Choroid plexus epithelial cell (primary cell): ENCODE results near the gene ERC2.

Experiments used
- DNase-seq: peaks from one replicate; pipeline ENCODE4 v3.0.0-alpha.2; 2010; ENCODE audit warnings: low read depth
- H3K4me3 ChIP-seq: 2 replicates; pipeline ENCODE4 v1.5.1; 2011; ENCODE audit warnings: low read depth, mild to moderate bottlenecking, control low read depth, low read length, moderate library complexity
- TF ChIP-seq, protein P1 (sequence below): conservative IDR thresholded peaks from 2 replicates; pipeline ENCODE4 v1.5.1; 2011; ENCODE audit warnings: low read depth, mild to moderate bottlenecking, control low read depth, inconsistent platforms, low read length, moderate library complexity

ERC2 gene

GRCh38 chr3:55989366-55989765 lies 478.9 kb downstream of the ERC2 start:
- TF ChIP-seq, protein P1, sequence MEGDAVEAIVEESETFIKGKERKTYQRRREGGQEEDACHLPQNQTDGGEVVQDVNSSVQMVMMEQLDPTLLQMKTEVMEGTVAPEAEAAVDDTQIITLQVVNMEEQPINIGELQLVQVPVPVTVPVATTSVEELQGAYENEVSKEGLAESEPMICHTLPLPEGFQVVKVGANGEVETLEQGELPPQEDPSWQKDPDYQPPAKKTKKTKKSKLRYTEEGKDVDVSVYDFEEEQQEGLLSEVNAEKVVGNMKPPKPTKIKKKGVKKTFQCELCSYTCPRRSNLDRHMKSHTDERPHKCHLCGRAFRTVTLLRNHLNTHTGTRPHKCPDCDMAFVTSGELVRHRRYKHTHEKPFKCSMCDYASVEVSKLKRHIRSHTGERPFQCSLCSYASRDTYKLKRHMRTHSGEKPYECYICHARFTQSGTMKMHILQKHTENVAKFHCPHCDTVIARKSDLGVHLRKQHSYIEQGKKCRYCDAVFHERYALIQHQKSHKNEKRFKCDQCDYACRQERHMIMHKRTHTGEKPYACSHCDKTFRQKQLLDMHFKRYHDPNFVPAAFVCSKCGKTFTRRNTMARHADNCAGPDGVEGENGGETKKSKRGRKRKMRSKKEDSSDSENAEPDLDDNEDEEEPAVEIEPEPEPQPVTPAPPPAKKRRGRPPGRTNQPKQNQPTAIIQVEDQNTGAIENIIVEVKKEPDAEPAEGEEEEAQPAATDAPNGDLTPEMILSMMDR, result no peak
- DNase-seq, result no peak

DNA sequence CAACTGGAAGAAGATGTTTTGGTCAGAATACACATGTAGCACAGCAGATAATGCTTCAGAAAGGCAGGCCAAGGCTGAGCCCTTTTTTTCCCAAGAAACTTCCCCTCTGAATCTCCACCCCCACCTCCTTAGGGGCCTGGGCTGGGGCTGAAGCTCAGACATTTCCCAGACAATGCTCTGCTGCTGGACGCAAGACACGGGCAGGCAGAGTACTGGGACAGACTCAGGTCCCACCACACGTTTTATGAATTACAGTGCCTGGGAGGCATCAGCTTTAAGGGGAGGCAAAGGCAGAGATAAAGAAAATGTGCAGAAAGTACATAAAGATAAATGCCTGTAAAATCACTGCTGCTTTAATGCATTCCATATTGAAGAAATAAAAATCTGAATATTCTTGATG lies 479.4 kb downstream of the ERC2 start:
- no peak overlapping the region for H3K4me3 ChIP-seq
- TF ChIP-seq, protein P1, result no peak
- no peak for DNase-seq

More at GRCh38 chr3:55989366-55989765, 478.9 kb downstream of the ERC2 start:
- H3K4me3 ChIP-seq, result no peak overlapping the region

DNA sequence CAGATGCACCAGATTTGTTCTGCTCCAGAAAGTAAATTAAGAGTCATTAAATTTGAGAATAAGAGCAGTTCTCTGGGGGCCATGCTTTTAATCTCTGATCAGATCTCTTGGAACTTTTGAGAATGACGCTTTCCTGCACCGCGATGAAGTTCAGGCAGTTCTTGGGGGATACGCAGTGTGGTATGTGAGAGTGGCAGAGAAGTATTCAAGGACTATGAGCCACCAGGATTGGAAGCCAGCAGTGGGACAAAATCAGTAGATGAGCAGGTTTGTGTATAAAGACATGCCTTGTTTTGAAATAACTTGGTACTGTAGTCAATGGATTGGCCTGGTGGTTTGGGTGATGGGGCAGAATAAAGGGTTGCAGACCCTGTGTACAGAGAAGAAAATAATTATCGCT lies 483.6 kb downstream of the ERC2 start:
- DNase-seq, result no peak
- TF ChIP-seq, protein P1, result no peak
- no peak overlapping the region for H3K4me3 ChIP-seq

DNA sequence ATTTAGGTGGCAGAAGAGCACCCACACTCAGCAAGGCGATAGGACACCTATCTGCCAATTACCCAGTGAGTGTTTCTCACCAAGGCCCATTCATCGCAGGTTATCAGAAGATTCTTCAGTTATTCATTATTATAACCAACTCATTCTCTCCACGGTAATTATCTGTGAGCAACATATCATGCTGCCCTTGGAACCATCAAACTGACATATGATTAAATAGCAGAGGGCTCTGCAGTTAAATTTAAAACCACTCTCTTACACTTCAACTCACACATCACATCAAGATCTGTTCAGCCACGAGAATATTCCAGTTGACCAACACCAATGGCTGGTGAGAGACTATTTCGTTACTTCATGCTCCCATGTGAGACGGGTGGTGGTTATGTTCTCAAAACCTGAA lies 489.3 kb downstream of the ERC2 start:
- TF ChIP-seq, protein P1, result no peak
- no peak overlapping the region for H3K4me3 ChIP-seq
- no peak for DNase-seq

DNA sequence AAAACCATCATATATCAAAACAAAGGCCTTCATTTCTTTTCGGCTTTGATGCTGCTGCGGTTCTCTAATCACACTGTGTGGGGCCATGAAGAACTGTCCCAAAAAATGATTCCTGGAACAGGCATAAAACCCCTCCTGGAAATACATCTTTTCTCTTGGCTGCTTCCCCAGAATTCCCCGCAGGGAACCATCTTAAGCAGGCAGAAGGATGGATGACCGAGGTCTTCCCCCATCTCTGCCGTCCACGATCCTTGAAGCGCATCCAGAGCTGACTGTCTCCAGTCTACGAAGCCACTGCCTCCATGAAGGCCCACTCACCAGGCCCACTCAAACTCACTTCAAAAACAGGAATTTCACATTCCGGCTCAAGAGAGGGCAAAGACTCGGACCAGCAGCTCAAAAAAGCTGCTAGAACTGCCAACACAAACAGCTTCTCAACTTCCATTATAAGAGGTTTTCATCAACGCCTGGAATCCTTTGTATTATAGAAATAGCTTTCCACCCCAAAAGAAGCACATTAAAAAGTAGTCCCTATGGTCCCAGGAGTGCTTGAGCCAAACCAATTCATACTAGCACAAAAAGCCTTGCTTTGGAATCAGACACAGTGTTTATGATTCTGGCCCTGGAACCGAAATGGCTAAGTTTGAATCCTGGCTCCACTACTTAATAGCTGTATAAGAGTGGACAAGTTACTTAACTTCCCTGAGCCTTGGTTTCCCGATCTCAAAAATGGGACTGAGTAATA lies 493.7 kb downstream of the ERC2 start:
- DNase-seq, result no peak
- H3K4me3 ChIP-seq, result no peak overlapping the region
- TF ChIP-seq, protein P1, result no peak

- no peak for DNase-seq
- TF ChIP-seq, protein P1, result no peak
- H3K4me3 ChIP-seq, result no peak overlapping the region
These were observed 498.6 kb downstream of the ERC2 start for GRCh38 chr3:55969634-55970033.

- peak; percentile 8 for DNase-seq
- TF ChIP-seq, protein P1, result no peak
- no peak overlapping the region for H3K4me3 ChIP-seq
These were observed 499.9 kb downstream of the ERC2 start for GRCh38 chr3:55968331-55968730.
